Osteocyte (in vitro differentiated cells): ENCODE data around the gene KIRREL3. TPM values are rescaled to one million over a fixed set of nuclear protein-coding genes. Genes with fewer than 3 reads are reported as not detected.

Experiments used
- DNase-seq: peaks from one replicate; pipeline ENCODE4 v3.0.0; 2021; ENCODE audit warnings: mixed read lengths; ENCODE audit not compliant: unreplicated experiment; ENCODE audit errors: extremely low spot score
- H3K27ac Mint-ChIP-seq: one replicate; pipeline ENCODE4 v1.8.0; 2021; ENCODE audit warnings: mild to moderate bottlenecking, mixed read lengths; ENCODE audit not compliant: unreplicated experiment
- H3K27me3 Mint-ChIP-seq: one replicate; pipeline ENCODE4 v1.8.0; 2021; ENCODE audit warnings: mixed read lengths; ENCODE audit not compliant: unreplicated experiment
- H3K36me3 Mint-ChIP-seq: one replicate; pipeline ENCODE4 v1.8.0; 2021; ENCODE audit warnings: mixed read lengths; ENCODE audit not compliant: unreplicated experiment
- H3K4me1 Mint-ChIP-seq: one replicate; pipeline ENCODE4 v1.8.0; 2021; ENCODE audit warnings: mixed read lengths; ENCODE audit not compliant: unreplicated experiment
- H3K4me3 Mint-ChIP-seq: one replicate; pipeline ENCODE4 v1.8.0; 2021; ENCODE audit warnings: mild to moderate bottlenecking, moderate library complexity, mixed read lengths; ENCODE audit not compliant: unreplicated experiment
- H3K9me3 Mint-ChIP-seq: one replicate; pipeline ENCODE4 v1.8.0; 2021; ENCODE audit warnings: mixed read lengths; ENCODE audit not compliant: unreplicated experiment
- total RNA-seq: library from RNA; stranded (reverse); gene quantifications from 2 replicates; pipeline ENCODE4 v1.2.1, GENCODE V29; 2021
- TF ChIP-seq, protein P1 (sequence below): fragments of 200-600 bp; sonication (generic); IDR thresholded peaks from 2 replicates; pipeline ENCODE4 v1.5.0; 2021; ENCODE audit warnings: antibody characterized with exemption, mild to moderate bottlenecking, moderate library complexity

The KIRREL3 gene
- total RNA-seq, 1 donor from 2014 or later = 1.2 TPM

DNA sequence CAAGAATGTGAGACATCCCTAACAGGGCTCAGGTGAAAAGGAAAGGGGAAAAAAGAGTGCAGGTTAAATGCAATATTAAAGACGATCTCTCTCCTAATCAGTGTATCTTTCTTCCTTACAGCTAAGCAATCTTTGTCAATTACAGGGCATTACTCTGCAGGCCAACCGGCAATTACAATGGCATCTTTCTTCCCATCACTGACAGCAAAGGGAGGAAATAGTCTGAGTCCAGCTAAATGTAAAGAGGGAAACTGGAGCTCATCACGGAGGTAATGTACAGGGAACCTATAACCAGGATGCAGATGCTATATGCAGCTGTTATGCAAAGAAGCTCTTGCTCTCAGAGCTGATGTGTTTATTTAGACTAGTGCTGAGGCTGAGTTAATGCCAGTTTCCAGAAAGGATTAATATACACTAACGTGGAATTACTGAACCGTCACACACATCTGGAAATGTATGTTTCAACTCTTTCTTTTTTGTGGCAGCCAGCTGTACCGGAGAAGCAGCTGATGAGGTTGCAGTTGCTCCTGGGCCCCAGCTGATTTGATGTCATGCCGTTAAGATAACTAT lies 121.6 kb downstream of the KIRREL3 start:
- DNase-seq = no peak
- H3K27ac Mint-ChIP-seq = no peak overlapping the region
- TF ChIP-seq, protein P1, sequence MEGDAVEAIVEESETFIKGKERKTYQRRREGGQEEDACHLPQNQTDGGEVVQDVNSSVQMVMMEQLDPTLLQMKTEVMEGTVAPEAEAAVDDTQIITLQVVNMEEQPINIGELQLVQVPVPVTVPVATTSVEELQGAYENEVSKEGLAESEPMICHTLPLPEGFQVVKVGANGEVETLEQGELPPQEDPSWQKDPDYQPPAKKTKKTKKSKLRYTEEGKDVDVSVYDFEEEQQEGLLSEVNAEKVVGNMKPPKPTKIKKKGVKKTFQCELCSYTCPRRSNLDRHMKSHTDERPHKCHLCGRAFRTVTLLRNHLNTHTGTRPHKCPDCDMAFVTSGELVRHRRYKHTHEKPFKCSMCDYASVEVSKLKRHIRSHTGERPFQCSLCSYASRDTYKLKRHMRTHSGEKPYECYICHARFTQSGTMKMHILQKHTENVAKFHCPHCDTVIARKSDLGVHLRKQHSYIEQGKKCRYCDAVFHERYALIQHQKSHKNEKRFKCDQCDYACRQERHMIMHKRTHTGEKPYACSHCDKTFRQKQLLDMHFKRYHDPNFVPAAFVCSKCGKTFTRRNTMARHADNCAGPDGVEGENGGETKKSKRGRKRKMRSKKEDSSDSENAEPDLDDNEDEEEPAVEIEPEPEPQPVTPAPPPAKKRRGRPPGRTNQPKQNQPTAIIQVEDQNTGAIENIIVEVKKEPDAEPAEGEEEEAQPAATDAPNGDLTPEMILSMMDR = no peak

DNA sequence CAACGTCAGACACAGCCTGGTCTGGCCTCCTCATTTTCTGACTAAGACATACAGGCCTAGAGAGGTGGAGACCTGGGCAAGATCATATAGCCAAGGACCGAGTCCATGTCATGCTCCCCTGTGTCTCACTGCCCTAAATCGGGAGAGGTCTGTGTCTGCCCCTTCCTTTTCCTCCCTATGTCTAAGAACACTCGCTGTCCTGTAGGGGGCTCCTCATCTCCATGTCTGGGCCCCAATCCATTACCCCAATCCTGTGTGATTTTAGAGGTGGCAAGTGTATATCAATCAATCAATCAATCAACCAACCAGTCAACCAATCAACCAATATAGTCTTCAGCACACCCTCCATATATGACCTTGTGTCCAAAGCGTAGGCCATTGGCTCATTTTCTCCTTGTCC lies 125.7 kb downstream of the KIRREL3 start:
- Mint-ChIP-seq H3K4me3 (no peak overlapping the region), H3K27ac (no peak overlapping the region), H3K36me3 (no peaks in the 10 kb centered on the region), H3K27me3 (no peaks in the 10 kb centered on the region), H3K9me3 (no peaks in the 10 kb centered on the region), H3K4me1 (no peaks in the 10 kb centered on the region)
- no peak for DNase-seq
- TF ChIP-seq, protein P1 = no peak

More for the DNA sequence above, 121.6 kb downstream of the KIRREL3 start:
- no peak overlapping the region for H3K4me3 Mint-ChIP-seq
- H3K27me3 Mint-ChIP-seq = no peaks in the 10 kb centered on the region
- no peaks in the 10 kb centered on the region for H3K4me1 Mint-ChIP-seq
- no peaks in the 10 kb centered on the region for H3K9me3 Mint-ChIP-seq
- no peaks in the 10 kb centered on the region for H3K36me3 Mint-ChIP-seq

DNA sequence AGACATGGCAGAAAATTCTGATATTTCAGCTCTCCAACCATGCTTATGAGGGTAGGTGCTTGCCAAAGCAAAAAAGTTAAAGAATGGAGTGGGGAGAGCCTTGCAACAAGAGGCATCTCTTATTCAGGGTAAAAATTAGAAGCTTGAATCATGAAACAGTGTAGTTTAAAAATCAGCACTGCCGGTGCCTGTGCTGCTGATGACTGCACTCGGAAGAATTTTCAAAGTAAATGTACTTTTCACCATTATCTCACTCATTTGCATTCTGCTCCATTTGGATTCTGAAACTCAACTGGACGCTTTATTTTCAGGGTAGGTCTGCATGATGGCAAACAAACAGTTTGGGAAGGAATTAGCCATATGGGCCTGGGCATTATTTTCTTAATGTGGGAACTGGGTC lies 126.3 kb downstream of the KIRREL3 start:
- Mint-ChIP-seq H3K36me3 (no peaks in the 10 kb centered on the region), H3K9me3 (no peaks in the 10 kb centered on the region), H3K27ac (no peak overlapping the region), H3K4me1 (no peaks in the 10 kb centered on the region), H3K4me3 (no peak overlapping the region), H3K27me3 (no peaks in the 10 kb centered on the region)
- TF ChIP-seq, protein P1 = no peak
- no peak for DNase-seq

DNA sequence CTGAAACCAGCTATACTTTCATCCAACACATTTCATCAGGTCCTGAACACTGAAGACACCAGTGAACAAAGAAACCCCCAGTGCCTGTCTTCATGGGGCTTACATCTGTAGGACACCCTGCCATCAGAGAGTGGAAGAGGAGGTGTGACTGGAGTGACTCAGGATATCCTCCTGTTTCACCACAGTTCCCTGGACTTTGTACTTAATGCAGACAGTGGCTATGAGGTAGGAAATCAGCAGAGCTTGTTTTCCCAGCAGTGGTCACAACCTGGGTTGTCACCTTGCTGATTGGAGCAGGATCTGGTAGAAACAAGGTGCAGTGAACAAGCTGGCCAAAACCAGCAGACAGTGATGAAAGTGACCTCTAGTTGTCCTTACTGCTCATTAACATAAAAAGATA lies 128.8 kb downstream of the KIRREL3 start:
- no peak overlapping the region for H3K4me3 Mint-ChIP-seq

DNA sequence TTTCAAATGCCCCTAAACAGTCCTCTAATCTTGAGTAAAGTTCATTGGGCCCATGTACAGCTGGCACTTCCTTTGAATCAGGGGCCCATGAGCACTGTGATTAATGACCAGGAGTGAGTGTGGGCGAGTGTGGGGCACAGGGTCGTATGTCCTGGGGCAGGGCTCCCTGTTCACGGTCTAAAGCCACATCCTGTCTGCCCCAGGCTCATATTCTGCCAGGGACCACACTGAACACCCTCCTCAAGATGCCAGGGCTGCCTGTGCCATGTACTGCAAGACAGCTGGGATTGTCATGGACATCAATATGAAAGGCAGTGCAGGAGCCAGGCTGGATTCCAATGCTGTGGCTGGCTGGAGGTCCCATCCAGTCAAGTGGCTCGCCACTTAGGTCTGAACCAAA lies 130.5 kb downstream of the KIRREL3 start:
- no peak overlapping the region for H3K27ac Mint-ChIP-seq
- no peak overlapping the region for H3K4me3 Mint-ChIP-seq
- TF ChIP-seq, protein P1 = no peak

More for the DNA sequence above, 128.8 kb downstream of the KIRREL3 start:
- H3K27ac Mint-ChIP-seq = no peak overlapping the region
- no peaks in the 10 kb centered on the region for H3K9me3 Mint-ChIP-seq
- H3K36me3 Mint-ChIP-seq = no peaks in the 10 kb centered on the region
- H3K27me3 Mint-ChIP-seq = no peaks in the 10 kb centered on the region
- DNase-seq = no peak
- TF ChIP-seq, protein P1 = no peak
- H3K4me1 Mint-ChIP-seq = no peaks in the 10 kb centered on the region

More for the DNA sequence above, 130.5 kb downstream of the KIRREL3 start:
- DNase-seq = no peak
- H3K36me3 Mint-ChIP-seq = no peaks in the 10 kb centered on the region
- no peaks in the 10 kb centered on the region for H3K27me3 Mint-ChIP-seq
- H3K9me3 Mint-ChIP-seq = no peaks in the 10 kb centered on the region
- no peaks in the 10 kb centered on the region for H3K4me1 Mint-ChIP-seq
